HG02973 (cell line): ENCODE measurements around the gene DMPK.

Experiments
- ATAC-seq: cut with Tn5 transposase; IDR thresholded peaks from one replicate; pipeline ENCODE4 v1.9.1; 2021; ENCODE audit warnings: moderate library complexity; ENCODE audit not compliant: unreplicated experiment

DMPK gene

DNA sequence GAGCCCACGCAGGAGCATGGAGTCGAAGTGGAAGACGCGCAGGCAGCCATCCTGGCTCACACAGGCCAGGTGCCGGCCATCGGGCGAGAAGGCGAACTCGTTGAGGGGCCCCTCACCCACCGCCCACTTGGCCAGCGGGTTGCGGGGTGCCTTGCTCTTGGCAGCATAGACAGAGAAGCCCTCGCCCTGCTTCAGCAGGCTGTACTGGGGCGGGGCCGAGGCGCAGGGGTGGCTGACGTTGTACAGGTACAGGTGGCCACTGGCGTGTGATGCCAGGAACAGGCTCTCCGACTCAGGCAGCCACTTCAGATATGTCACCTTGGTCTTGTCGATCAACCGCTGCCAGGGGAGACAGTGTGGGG, 4.2 kb upstream of the DMPK start:
- ATAC-seq = no peak

- ATAC-seq = no peak
Observed at GRCh38 chr19:45785781-45786532, 3.7 kb upstream of the DMPK start.

DNA sequence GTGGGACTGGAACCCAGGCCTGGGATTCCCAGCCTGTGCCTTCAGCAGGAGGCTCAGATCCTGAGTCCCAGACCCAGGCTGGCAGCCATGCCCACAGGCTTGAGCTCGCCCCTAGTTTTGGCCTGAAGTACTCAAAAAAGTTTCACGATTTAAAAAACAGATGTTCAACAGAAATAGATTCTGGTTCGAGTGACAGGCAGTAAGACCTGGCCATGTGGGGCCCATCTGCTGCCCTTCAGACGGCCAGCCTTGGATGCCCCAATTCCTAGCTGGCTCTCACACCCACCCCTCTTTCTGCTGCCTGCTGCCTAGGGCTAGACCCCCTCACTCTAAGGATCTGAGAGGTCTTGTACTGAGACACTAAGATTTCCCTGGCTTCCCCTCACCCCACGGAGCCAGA, 2.8 kb upstream of the DMPK start:
- no peak for ATAC-seq

DNA sequence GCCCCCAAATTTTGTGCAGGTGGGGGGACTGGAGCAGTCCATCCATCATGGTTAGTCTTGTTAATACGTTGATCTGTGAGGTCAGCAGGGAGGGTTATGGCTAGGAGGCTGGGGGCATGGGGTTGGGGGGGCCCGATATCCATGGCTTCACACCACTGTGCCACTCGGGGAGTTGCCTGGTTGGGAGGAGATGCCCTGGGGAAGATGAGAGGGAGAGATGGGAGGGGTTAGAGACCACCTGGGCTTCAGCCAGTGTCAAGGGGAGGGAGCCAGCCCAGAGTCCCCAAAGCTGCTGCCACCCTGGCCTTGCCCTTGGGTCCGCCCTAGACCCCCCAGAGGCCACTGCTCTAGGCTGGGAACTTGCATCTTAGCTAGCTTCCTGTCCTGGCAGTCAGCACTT, 1.8 kb upstream of the DMPK start:
- no peak for ATAC-seq

GRCh38 chr19:45782820-45783785, 813 bp upstream of the DMPK start:
- no peak for ATAC-seq

- no peak for ATAC-seq
Observed at GRCh38 chr19:45781214-45782161, 802 bp downstream of the DMPK start.

DNA sequence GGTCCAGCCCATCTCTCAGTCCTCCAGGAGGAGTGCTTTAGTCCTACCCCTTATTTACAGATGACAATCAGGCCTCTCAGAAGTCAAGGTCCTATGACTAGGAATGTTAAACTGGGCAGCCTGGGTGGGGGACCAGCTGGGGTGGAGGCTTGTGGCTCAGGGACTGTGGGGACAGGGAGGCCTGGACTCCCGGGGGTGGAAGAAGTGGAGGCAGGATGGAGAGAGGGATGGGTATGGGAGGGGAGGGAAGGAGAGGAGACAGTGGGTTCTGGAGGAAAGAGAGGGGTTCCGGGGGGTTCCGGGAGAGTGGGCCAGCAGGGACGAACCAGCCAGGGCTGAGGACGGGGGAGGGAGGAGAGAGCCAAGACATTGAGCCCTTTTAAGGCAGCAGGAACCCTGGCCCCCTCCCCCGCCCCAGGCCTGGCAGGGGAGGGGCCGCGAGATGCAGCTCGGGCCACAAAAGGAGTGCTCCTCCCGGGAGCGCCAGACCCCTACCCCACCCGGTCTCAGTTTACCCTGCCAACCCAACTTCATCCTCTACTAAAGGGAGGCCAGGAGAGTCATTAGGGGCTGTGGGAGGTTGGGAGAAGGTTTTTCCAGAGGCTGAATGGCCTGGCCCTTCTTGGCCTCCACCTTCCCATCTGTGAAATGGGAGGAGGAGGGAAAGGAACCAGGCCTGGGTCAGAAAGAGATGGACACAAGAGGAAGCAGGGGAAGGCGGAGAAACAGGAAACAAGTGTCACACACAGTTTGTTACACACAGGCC, 1.7 kb downstream of the DMPK start:
- no peak for ATAC-seq

GRCh38 chr19:45780146-45780447, 2.2 kb downstream of the DMPK start:
- no peak for ATAC-seq

- ATAC-seq = peak; percentile 64
Observed at GRCh38 chr19:45779231-45780145, 2.8 kb downstream of the DMPK start.

GRCh38 chr19:45778010-45778661, 4.2 kb downstream of the DMPK start:
- no peak for ATAC-seq

- ATAC-seq = no peak
Observed at GRCh38 chr19:45777395-45777961, 4.8 kb downstream of the DMPK start.

DNA sequence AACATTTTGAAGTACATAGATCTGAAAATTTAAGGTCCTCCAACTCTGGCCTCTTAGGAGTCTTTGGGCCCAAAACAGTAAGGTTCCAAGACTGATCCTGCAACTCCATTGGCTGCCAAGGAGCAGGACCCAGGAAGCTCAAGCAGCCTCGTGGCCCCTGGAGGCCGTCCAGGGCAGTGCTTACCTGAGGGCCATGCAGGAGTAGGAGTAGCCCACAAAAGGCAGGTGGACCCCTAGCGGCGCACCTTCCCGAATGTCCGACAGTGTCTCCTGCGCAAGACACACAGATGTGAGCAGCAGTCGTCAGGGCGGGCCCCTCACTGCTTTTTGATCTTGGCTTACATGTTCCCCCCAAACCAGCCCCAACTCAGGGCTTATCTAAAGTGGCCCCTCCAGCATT, 7.5 kb downstream of the DMPK start:
- ATAC-seq = no peak

DNA sequence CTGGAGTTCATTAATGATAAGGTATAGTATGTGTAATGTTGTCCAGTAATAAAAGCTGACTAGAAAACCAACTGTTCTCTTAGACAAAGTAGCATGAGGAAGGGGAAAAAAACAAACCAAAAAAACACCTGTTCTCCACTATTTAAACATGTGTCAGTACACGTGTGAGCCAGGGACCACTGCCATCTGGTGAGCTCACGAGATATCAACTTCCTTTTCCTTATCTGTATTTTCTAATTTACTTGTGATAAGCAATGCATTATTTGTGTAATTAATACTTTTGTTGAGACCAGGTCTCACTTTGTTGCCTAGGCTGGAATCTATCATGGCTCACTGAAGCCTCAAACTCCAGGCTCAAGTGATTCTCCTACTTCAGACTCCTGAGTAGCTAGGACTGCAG, 8.9 kb downstream of the DMPK start:
- ATAC-seq = no peak

DNA sequence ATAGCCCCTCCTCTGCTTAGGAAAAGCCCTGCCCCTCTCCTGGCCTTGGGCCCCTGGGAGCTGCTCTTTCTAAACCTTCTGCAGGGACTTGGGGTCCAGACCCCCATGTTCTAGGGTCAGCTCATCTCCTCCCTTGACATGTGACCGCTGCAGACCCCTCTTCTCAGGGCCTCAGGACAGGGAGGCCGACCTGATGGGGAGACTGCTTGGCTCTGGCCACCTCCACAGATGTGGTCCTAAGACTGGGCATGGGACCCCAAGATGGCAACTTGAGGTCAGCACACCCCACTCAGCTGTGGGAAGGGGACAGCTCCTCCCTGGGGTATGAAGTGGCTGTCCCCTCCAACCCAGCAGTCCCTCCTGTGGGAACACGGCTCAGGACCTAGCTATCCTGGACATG, 9.4 kb downstream of the DMPK start:
- no peak for ATAC-seq

GRCh38 chr19:45772130-45772840, 10.0 kb downstream of the DMPK start:
- no peak for ATAC-seq

DNA sequence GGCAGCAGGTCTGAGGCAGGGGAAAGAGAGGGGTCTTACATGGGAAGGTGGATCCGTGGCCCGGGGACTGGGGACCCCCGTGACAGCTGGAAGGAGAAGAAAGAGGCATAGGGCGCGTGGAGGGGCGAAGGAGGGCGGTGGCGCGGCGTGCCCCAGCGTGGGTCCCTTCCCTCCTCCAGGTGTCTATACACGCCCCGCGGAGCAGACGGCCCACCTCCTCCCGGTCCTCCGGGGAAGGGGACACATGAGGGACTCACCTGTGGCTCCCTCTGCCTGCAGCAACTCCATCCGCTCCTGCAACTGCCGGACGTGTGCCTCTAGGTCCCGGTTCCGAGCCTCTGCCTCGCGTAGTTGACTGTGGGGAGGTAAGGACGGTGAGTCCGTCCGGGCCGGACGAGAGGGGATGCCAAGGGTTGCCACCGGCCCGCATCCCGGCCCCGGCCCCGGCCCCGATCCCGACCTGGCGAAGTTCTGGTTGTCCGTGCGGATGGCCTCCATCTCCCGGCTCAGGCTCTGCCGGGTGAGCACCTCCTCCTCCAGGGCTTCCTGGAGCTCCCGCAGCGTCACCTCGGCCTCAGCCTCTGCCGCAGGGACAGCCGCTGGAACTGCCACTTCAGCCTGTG, 10.9 kb downstream of the DMPK start:
- ATAC-seq = no peak
